ENCODE results near the gene ID2. TPM values are rescaled to one million over a fixed set of nuclear protein-coding genes. Genes with fewer than 3 reads are reported as not detected.
A peak's percentile ranks its signal among the peaks of the same experiment; 100 is the strongest.

ID2 gene
- total RNA-seq, 1 donor from 2014 or later: 310 TPM

DNA sequence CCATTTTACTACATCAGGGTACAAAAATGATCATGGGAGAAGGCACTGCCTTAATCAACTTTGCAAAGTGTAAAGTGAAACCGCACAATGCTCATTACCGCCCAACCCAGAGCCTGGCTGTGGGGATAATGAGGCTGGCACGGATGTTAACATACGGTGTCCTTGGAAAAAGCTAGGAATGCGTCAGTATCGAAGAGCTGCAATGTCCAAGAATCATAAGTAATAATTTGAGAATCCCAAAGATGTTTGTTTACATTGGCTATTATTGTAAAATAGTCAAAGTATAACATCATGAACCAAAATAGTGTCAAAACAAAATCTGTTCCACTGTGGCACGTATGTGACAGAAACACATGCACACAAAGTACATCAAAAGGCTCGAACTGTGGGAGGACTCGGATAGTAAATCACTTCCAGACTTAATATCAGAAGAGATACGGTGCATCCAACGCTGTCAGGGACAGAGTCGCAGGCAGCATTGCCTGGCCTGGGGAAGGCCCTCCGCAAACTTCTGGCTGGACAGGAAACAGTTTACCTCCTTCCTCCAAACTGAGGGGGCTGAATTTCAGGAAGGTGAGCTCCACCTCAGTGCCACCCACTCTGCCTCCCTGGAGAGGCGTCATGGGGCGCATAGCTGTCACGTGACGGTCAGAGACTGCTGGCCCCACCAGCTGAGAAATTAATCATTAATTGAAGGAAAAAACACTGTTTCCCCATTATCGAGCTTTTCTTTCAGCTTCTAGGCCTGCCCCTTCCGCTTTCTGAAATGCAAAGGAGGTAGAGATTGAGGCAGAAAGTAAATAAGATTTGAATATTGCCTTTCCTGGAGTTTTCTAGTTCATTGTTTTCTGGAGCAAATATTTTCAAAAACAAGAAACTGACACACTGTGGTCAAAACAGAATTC is 1.8 kb upstream of the ID2 start:
- TF ChIP-seq, protein P1, sequence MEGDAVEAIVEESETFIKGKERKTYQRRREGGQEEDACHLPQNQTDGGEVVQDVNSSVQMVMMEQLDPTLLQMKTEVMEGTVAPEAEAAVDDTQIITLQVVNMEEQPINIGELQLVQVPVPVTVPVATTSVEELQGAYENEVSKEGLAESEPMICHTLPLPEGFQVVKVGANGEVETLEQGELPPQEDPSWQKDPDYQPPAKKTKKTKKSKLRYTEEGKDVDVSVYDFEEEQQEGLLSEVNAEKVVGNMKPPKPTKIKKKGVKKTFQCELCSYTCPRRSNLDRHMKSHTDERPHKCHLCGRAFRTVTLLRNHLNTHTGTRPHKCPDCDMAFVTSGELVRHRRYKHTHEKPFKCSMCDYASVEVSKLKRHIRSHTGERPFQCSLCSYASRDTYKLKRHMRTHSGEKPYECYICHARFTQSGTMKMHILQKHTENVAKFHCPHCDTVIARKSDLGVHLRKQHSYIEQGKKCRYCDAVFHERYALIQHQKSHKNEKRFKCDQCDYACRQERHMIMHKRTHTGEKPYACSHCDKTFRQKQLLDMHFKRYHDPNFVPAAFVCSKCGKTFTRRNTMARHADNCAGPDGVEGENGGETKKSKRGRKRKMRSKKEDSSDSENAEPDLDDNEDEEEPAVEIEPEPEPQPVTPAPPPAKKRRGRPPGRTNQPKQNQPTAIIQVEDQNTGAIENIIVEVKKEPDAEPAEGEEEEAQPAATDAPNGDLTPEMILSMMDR (conservative IDR thresholded peaks at IDR 0.05): no peak
- Mint-ChIP-seq H3K4me1 (ENCODE audit: unreplicated experiment) (peaks cover 30% of the 10 kb centered on the region), H3K36me3 (peaks cover 25% of the 10 kb centered on the region), H3K27ac (peak overlapping the region; percentile 98), H3K4me3 (peak overlapping the region; percentile 91), H3K9me3 (no peaks in the 10 kb centered on the region), H3K27me3 (no peaks in the 10 kb centered on the region)
- DNase-seq (ENCODE audit: extremely low spot score, unreplicated experiment): no peak

GRCh38 chr2:8680822-8681760 is 765 bp upstream of the ID2 start:
- Mint-ChIP-seq H3K4me1 (ENCODE audit: unreplicated experiment) (peaks cover 28% of the 10 kb centered on the region), H3K36me3 (peaks cover 25% of the 10 kb centered on the region), H3K4me3 (peak overlapping the region; percentile 91), H3K27ac (peak overlapping the region; percentile 98), H3K9me3 (no peaks in the 10 kb centered on the region), H3K27me3 (no peaks in the 10 kb centered on the region)
- TF ChIP-seq, protein P1 (conservative IDR thresholded peaks at IDR 0.05): no peak
- DNase-seq (ENCODE audit: extremely low spot score, unreplicated experiment): peak; percentile 81

DNA sequence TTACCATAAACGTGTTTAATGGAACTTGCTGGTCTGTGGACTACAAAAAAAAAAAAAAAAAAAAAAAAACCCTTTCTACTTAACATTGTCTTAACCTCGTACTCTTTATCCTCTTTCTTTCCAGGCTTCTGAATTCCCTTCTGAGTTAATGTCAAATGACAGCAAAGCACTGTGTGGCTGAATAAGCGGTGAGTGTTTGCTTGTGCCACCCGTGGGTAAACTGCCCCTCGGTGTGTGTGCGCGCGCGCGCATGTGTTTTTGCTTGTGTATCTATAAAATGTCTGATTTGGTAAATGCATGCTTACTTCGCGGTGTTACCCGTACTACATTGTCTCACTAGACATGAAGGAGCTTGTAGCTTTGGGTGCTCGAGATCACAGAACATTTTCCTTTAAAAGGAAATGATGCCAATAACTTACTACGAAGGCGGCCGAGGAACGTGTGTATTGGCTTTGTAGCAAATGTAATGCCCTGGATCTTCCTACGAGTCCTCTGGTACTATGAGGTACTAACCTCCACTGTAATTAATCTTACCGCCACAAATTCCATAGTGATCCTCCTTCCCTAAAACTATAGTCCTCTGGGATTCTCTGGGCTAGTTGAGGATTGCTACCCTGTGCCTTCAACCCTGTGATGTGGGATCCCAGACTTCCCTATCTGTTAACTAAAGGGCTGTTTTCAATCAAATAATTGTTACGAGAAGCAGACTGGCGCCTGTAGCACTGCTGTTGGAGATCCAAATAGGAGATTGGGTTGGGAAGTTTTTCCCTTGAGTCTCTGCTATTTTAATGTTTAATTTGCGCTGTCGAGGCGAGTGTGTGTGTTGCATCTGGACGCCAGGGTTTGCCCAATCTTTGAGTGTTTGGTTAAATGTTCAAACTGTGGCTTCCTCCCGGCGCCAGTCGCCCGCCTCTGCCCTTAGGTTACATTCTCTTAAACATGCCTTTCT is 1.1 kb downstream of the ID2 start:
- Mint-ChIP-seq H3K9me3 (no peaks in the 10 kb centered on the region), H3K27me3 (no peaks in the 10 kb centered on the region), H3K4me3 (peak overlapping the region; percentile 99), H3K4me1 (ENCODE audit: unreplicated experiment) (peaks cover 18% of the 10 kb centered on the region), H3K27ac (peak overlapping the region; percentile 98), H3K36me3 (peaks cover 25% of the 10 kb centered on the region)
- TF ChIP-seq, protein P1 (conservative IDR thresholded peaks at IDR 0.05): peak; percentile 32
- no peak for DNase-seq (ENCODE audit: extremely low spot score, unreplicated experiment)

- Mint-ChIP-seq H3K4me3 (peak overlapping the region; percentile 99), H3K27ac (peak overlapping the region; percentile 95), H3K9me3 (no peaks in the 10 kb centered on the region), H3K4me1 (ENCODE audit: unreplicated experiment) (peaks cover 16% of the 10 kb centered on the region), H3K27me3 (no peaks in the 10 kb centered on the region), H3K36me3 (peaks cover 25% of the 10 kb centered on the region)
- DNase-seq (ENCODE audit: extremely low spot score, unreplicated experiment): no peak
- TF ChIP-seq, protein P1 (conservative IDR thresholded peaks at IDR 0.05): no peak
These were observed 2.7 kb downstream of the ID2 start for GRCh38 chr2:8684540-8684877.

All from type B pancreatic cell (in vitro differentiated cells).